PC-9 (cell line): ENCODE data around the gene LGALS12. TPM values are rescaled to one million over a fixed set of nuclear protein-coding genes. Genes with fewer than 3 reads are reported as not detected.
"Not testable (repeated sequence)": the region's sequence is repeated elsewhere in the genome, so short reads cannot be mapped to it uniquely, and the experiment has no call there.

Experiments
- BruUV-seq: library from RNA; stranded (reverse); fragments of 400-500 nt; replicated peaks from 2 replicates; lab custom pipeline; 2021; lab: Mats Ljungman, UMichigan
- CTCF ChIA-PET: fragments of 300-600 bp; sonication (Branson Sonifier 250); formaldehyde crosslinking; loops from one replicate; lab custom pipeline; 2022; ENCODE audit warnings: antibody characterized with exemption; lab: Charles Lee
- POLR2A ChIA-PET: fragments of 300-600 bp; sonication (Branson Sonifier 250); formaldehyde crosslinking; loops from one replicate; lab custom pipeline; 2022; ENCODE audit warnings: antibody characterized with exemption; ENCODE audit not compliant: unreplicated experiment; lab: Charles Lee
- DNase-seq, 2 experiments: peaks; one replicate each; pipeline versions ENCODE4 v3.0.0 to v3.0.0-alpha.2; 2015 to 2022; ENCODE audit warnings: mixed read lengths in 1 of 2
- H2AFZ ChIP-seq: fragments of 200-600 bp; sonication (generic); 2 replicates; pipeline ENCODE4 v1.8.1; 2017; ENCODE audit warnings: antibody characterized with exemption
- H3F3A ChIP-seq: fragments of 200-600 bp; sonication (generic); 2 replicates; pipeline ENCODE4 v1.8.1; 2017; ENCODE audit warnings: antibody characterized with exemption, mild to moderate bottlenecking, low read depth; ENCODE audit not compliant: insufficient read depth
- H3K27ac ChIP-seq: fragments of 200-600 bp; sonication (generic); 2 replicates; pipeline ENCODE4 v1.6.1; 2016; ENCODE audit warnings: mixed run types
- H3K27me3 ChIP-seq: fragments of 200-600 bp; sonication (generic); 2 replicates; pipeline ENCODE4 v1.6.1; 2016; ENCODE audit warnings: low read depth, mixed run types; ENCODE audit not compliant: insufficient read depth
- H3K36me3 ChIP-seq: fragments of 200-600 bp; sonication (generic); 2 replicates; pipeline ENCODE4 v1.6.1; 2016; ENCODE audit warnings: low read depth, mixed run types
- H3K4me1 ChIP-seq: fragments of 200-600 bp; sonication (generic); replicated peaks from 2 replicates; pipeline ENCODE4 v1.6.1; 2016; ENCODE audit warnings: mixed run types; ENCODE audit not compliant: insufficient read depth
- H3K4me2 ChIP-seq: fragments of 200-600 bp; sonication (generic); 2 replicates; pipeline ENCODE4 v1.6.1; 2017; ENCODE audit warnings: mixed run types
- H3K4me3 ChIP-seq: fragments of 200-600 bp; sonication (generic); 2 replicates; pipeline ENCODE4 v1.6.1; 2016; ENCODE audit warnings: mixed run types
- H3K79me2 ChIP-seq: fragments of 200-600 bp; sonication (generic); 2 replicates; pipeline ENCODE4 v1.6.1; 2017; ENCODE audit warnings: low read depth, mixed run types
- H3K9me2 ChIP-seq: fragments of 200-600 bp; sonication (generic); 2 replicates; pipeline ENCODE4 v1.8.1; 2017; ENCODE audit warnings: mild to moderate bottlenecking; ENCODE audit not compliant: insufficient read depth
- H3K9me3 ChIP-seq: fragments of 200-600 bp; sonication (generic); 2 replicates; pipeline ENCODE4 v1.8.1; 2016; ENCODE audit warnings: low read depth; ENCODE audit not compliant: insufficient read depth
- H4K20me1 ChIP-seq: fragments of 200-600 bp; sonication (generic); 2 replicates; pipeline ENCODE4 v1.8.1; 2017; ENCODE audit not compliant: insufficient read depth
- CTCF ChIP-seq: fragments of 200-600 bp; sonication (generic); conservative IDR thresholded peaks from 2 replicates; pipeline ENCODE4 v1.6.1; 2017; ENCODE audit warnings: mixed run types, antibody characterized with exemption, mild to moderate bottlenecking, moderate library complexity
- EZH2 ChIP-seq: fragments of 200-600 bp; sonication (generic); IDR thresholded peaks from 2 replicates; pipeline ENCODE4 v1.8.0; 2017; ENCODE audit warnings: antibody characterized with exemption, low read depth
- intact Hi-C: fragments of 100-400 bp; cut with micrococcal nuclease; formaldehyde crosslinking; loops from one replicate; pipeline ENCODE4 v1.10.0; 2022; ENCODE audit not compliant: unreplicated experiment
- total RNA-seq: library from RNA; stranded (reverse); gene quantifications from 2 replicates; pipeline ENCODE4 v1.2.3, GENCODE V29; 2021

The LGALS12 gene
- total RNA-seq, 1 experiment from 2014 or later, result not detected

GRCh38 chr11:63535734-63536133 is 29.9 kb downstream of the LGALS12 start:
- ChIA-PET POLR2A (no interaction called here), CTCF (no interaction called here)
- Histone ChIP-seq H3K36me3 (no peaks in the 10 kb centered on the region), H3K9me3 (no peaks in the 10 kb centered on the region), H3K79me2 (no peaks in the 10 kb centered on the region), H2AFZ (no peak overlapping the region), H3F3A (peaks cover 5% of the 10 kb centered on the region), H3K27me3 (no peaks in the 10 kb centered on the region), H3K4me2 (no peak overlapping the region), H4K20me1 (no peaks in the 10 kb centered on the region), H3K27ac (no peak overlapping the region), H3K9me2 (no peaks in the 10 kb centered on the region), H3K4me3 (no peak overlapping the region), H3K4me1 (peaks cover 40% of the 10 kb centered on the region)
- TF ChIP-seq EZH2 (no peak), CTCF (no peak)
- BruUV-seq, result no TSS peak
- DNase-seq, result no peak
- intact Hi-C loops, result no loop called here

- Histone ChIP-seq H3K9me3 (no peaks in the 10 kb centered on the region), H2AFZ (peak within 1 kb of the TSS; percentile 30; the same call in 1 of the 2 replicates), H3K4me3 (peak within 1 kb of the TSS; percentile 17; the same call in 1 of the 2 replicates), H3K27me3 (no peaks in the 10 kb centered on the region), H3F3A (no peaks in the 10 kb centered on the region; the same call in 1 of the 2 replicates), H4K20me1 (no peaks in the 10 kb centered on the region), H3K36me3 (no peaks in the 10 kb centered on the region), H3K79me2 (no peaks in the 10 kb centered on the region), H3K4me2 (peak within 1 kb of the TSS; percentile 61), H3K9me2 (no peaks in the 10 kb centered on the region), H3K4me1 (peaks cover 32% of the 10 kb centered on the region), H3K27ac (no peak within 1 kb of the TSS)
- ChIA-PET POLR2A (interaction anchor here (1.3 kb wide), 1 partner anchor 15 kb away, joined by 6 read pairs; no protein-coding TSS in a partner anchor), CTCF (interaction anchor here (0.6 to 1.1 kb wide), 2 partner anchors 40 to 58 kb away, joined by 4 to 6 read pairs; no protein-coding TSS in a partner anchor)
- intact Hi-C loops, result no loop called here
- DNase-seq, result peak in 1 of 2 experiments; percentile 37
- BruUV-seq, result TSS peak; percentile 64
- TF ChIP-seq EZH2, result no peak
- no peak for TF ChIP-seq CTCF
Measured at GRCh38 chr11:63536669-63537292, 30.9 kb downstream of the LGALS12 start, which contains the start of gene PLAAT4. Gene PLAAT4, plus strand, starts transcription at chr11:63536808. Its CDS starts 61 bp downstream, at chr11:63536869.

- Histone ChIP-seq H3K27ac (no peak overlapping the region), H3F3A (no peaks in the 10 kb centered on the region; the same call in 1 of the 2 replicates), H3K4me1 (peaks cover 25% of the 10 kb centered on the region), H2AFZ (no peak overlapping the region), H3K9me2 (no peaks in the 10 kb centered on the region), H3K9me3 (no peaks in the 10 kb centered on the region), H4K20me1 (no peaks in the 10 kb centered on the region), H3K4me2 (peak overlapping the region; percentile 61; the same call in 1 of the 2 replicates), H3K4me3 (no peak overlapping the region), H3K79me2 (no peaks in the 10 kb centered on the region), H3K27me3 (no peaks in the 10 kb centered on the region), H3K36me3 (no peaks in the 10 kb centered on the region)
- TF ChIP-seq EZH2 (no peak), CTCF (no peak)
- intact Hi-C loops, result no loop called here
- ChIA-PET POLR2A (interaction anchor here (0.6 to 1.3 kb wide), 3 partner anchors 14 to 27 kb away, joined by 3 to 6 read pairs (median 5); no protein-coding TSS in a partner anchor), CTCF (interaction anchor here (1.1 kb wide), 1 partner anchor 58 kb away, joined by 6 read pairs; no protein-coding TSS in a partner anchor)
- peak in 1 of 2 experiments; percentile 17 for DNase-seq
- BruUV-seq, result no TSS peak
Measured at GRCh38 chr11:63537293-63538101, 31.6 kb downstream of the LGALS12 start.

GRCh38 chr11:63542506-63542905 is 36.6 kb downstream of the LGALS12 start:
- CTCF ChIA-PET, H3K4me3 ChIP-seq, H3K9me2 ChIP-seq, H3F3A ChIP-seq, H3K36me3 ChIP-seq, BruUV-seq, H3K9me3 ChIP-seq, H2AFZ ChIP-seq, H3K27ac ChIP-seq, intact Hi-C loops, H3K79me2 ChIP-seq, H3K4me2 ChIP-seq, H3K27me3 ChIP-seq, H4K20me1 ChIP-seq, DNase-seq, H3K4me1 ChIP-seq: not testable (repeated sequence)
- POLR2A ChIA-PET, result interaction anchor here (0.7 kb wide), 1 partner anchor 63 kb away, joined by 6 read pairs; no protein-coding TSS in a partner anchor
